IPS-20b (cell line): ENCODE data around the gene TEDC2.
A peak's percentile ranks its signal among the peaks of the same experiment; 100 is the strongest.

Experiments
- H3K27ac ChIP-seq: one replicate; pipeline ENCODE4 v1.5.1; 2013; ENCODE audit warnings: low read length
- H3K27me3 ChIP-seq: 2 replicates; pipeline ENCODE4 v1.6.1; 2013; ENCODE audit warnings: mild to moderate bottlenecking, low read length, inconsistent platforms; ENCODE audit not compliant: insufficient read depth
- H3K36me3 ChIP-seq: 2 replicates; pipeline ENCODE4 v1.6.1; 2013; ENCODE audit warnings: low read depth, mild to moderate bottlenecking, inconsistent platforms, low read length, moderate library complexity; ENCODE audit not compliant: insufficient read depth
- H3K4me1 ChIP-seq: 2 replicates; pipeline ENCODE4 v1.6.1; 2013; ENCODE audit warnings: mild to moderate bottlenecking, control low read depth, inconsistent platforms, low read length, moderate library complexity; ENCODE audit not compliant: insufficient read depth
- H3K4me3 ChIP-seq: 2 replicates; pipeline ENCODE4 v1.5.1; 2013; ENCODE audit warnings: mild to moderate bottlenecking, low read length, inconsistent platforms
- H3K9ac ChIP-seq: 2 replicates; pipeline ENCODE4 v1.6.1; 2013; ENCODE audit warnings: low read depth, mild to moderate bottlenecking, inconsistent platforms, low read length, moderate library complexity
- H3K9me3 ChIP-seq: 2 replicates; pipeline ENCODE4 v1.6.1; 2013; ENCODE audit warnings: mild to moderate bottlenecking, low read depth, low read length, inconsistent platforms; ENCODE audit not compliant: insufficient read depth

Gene TEDC2

GRCh38 chr16:2459647-2460390, at the start of gene TEDC2:
TSS of gene TEDC2 (plus strand) at chr16:2460109. CDS start at chr16:2460145, 36 bp downstream.
- Histone ChIP-seq H3K36me3 (peaks cover 54% of the 10 kb centered on the region), H3K27ac (no peak within 1 kb of the TSS), H3K4me1 (no peaks in the 10 kb centered on the region; the same call in 1 of the 2 replicates), H3K9me3 (no peaks in the 10 kb centered on the region), H3K27me3 (no peaks in the 10 kb centered on the region), H3K9ac (peak within 1 kb of the TSS; percentile 81), H3K4me3 (peak within 1 kb of the TSS; percentile 85)

GRCh38 chr16:2415085-2415484, 44.8 kb upstream of the TEDC2 start:
- H3K9me3 ChIP-seq: no peaks in the 10 kb centered on the region
- H3K27me3 ChIP-seq: no peaks in the 10 kb centered on the region
- no peaks in the 10 kb centered on the region for H3K36me3 ChIP-seq
- H3K4me1 ChIP-seq: no peaks in the 10 kb centered on the region
- no peak overlapping the region for H3K27ac ChIP-seq
- H3K9ac ChIP-seq: no peak overlapping the region
- H3K4me3 ChIP-seq: no peak overlapping the region

GRCh38 chr16:2420035-2420434, 39.9 kb upstream of the TEDC2 start:
- Histone ChIP-seq H3K27me3 (no peaks in the 10 kb centered on the region), H3K9me3 (no peaks in the 10 kb centered on the region), H3K4me3 (no peak overlapping the region), H3K36me3 (no peaks in the 10 kb centered on the region), H3K9ac (no peak overlapping the region), H3K4me1 (no peaks in the 10 kb centered on the region), H3K27ac (no peak overlapping the region)

GRCh38 chr16:2422123-2422867, 37.6 kb upstream of the TEDC2 start:
- no peak overlapping the region for H3K4me3 ChIP-seq
- no peaks in the 10 kb centered on the region for H3K27me3 ChIP-seq
- no peaks in the 10 kb centered on the region for H3K4me1 ChIP-seq
- H3K9ac ChIP-seq: no peak overlapping the region
- no peak overlapping the region for H3K27ac ChIP-seq
- no peaks in the 10 kb centered on the region for H3K36me3 ChIP-seq
- no peaks in the 10 kb centered on the region for H3K9me3 ChIP-seq

GRCh38 chr16:2424061-2425007, 35.6 kb upstream of the TEDC2 start:
- H3K9ac ChIP-seq: no peak overlapping the region
- no peaks in the 10 kb centered on the region for H3K9me3 ChIP-seq
- peaks cover 11% of the 10 kb centered on the region for H3K27me3 ChIP-seq
- no peak overlapping the region for H3K4me3 ChIP-seq
- H3K36me3 ChIP-seq: no peaks in the 10 kb centered on the region
- H3K27ac ChIP-seq: no peak overlapping the region
- H3K4me1 ChIP-seq: no peaks in the 10 kb centered on the region

GRCh38 chr16:2425008-2425518, 34.8 kb upstream of the TEDC2 start:
- H3K36me3 ChIP-seq: no peaks in the 10 kb centered on the region
- no peak overlapping the region for H3K27ac ChIP-seq
- no peak overlapping the region for H3K4me3 ChIP-seq
- H3K9me3 ChIP-seq: no peaks in the 10 kb centered on the region
- peaks cover 11% of the 10 kb centered on the region for H3K27me3 ChIP-seq
- no peak overlapping the region for H3K9ac ChIP-seq
- H3K4me1 ChIP-seq: no peaks in the 10 kb centered on the region; the same call in 1 of the 2 replicates

- Histone ChIP-seq H3K9me3 (no peaks in the 10 kb centered on the region), H3K27ac (no peak overlapping the region), H3K4me1 (peaks cover 8% of the 10 kb centered on the region; the same call in 1 of the 2 replicates), H3K9ac (no peak overlapping the region), H3K4me3 (no peak overlapping the region), H3K36me3 (peaks cover 6% of the 10 kb centered on the region), H3K27me3 (peaks cover 11% of the 10 kb centered on the region)
These were observed 34.0 kb upstream of the TEDC2 start for GRCh38 chr16:2425825-2426430.

GRCh38 chr16:2426941-2427361, 33.0 kb upstream of the TEDC2 start:
- Histone ChIP-seq H3K27ac (no peak overlapping the region), H3K9ac (no peak overlapping the region)

GRCh38 chr16:2427526-2427925, 32.4 kb upstream of the TEDC2 start:
- Histone ChIP-seq H3K9ac (no peak overlapping the region; the same call in 1 of the 2 replicates), H3K27ac (no peak overlapping the region), H3K36me3 (peaks cover 22% of the 10 kb centered on the region)

More at GRCh38 chr16:2426941-2427361, 33.0 kb upstream of the TEDC2 start:
- Histone ChIP-seq H3K4me1 (peaks cover 8% of the 10 kb centered on the region; the same call in 1 of the 2 replicates), H3K9me3 (no peaks in the 10 kb centered on the region), H3K4me3 (no peak overlapping the region), H3K27me3 (peaks cover 11% of the 10 kb centered on the region), H3K36me3 (peaks cover 16% of the 10 kb centered on the region)

GRCh38 chr16:2428051-2428783, 31.7 kb upstream of the TEDC2 start:
- H3K4me1 ChIP-seq: peaks cover 8% of the 10 kb centered on the region; the same call in 1 of the 2 replicates
- H3K4me3 ChIP-seq: peak overlapping the region; percentile 68
- no peaks in the 10 kb centered on the region for H3K9me3 ChIP-seq
- H3K27me3 ChIP-seq: peaks cover 11% of the 10 kb centered on the region
- H3K9ac ChIP-seq: peak overlapping the region; percentile 75
- H3K36me3 ChIP-seq: peaks cover 29% of the 10 kb centered on the region
- peak overlapping the region; percentile 32 for H3K27ac ChIP-seq

More at GRCh38 chr16:2427526-2427925, 32.4 kb upstream of the TEDC2 start:
- H3K4me3 ChIP-seq: no peak overlapping the region
- H3K4me1 ChIP-seq: peaks cover 8% of the 10 kb centered on the region; the same call in 1 of the 2 replicates
- peaks cover 11% of the 10 kb centered on the region for H3K27me3 ChIP-seq
- no peaks in the 10 kb centered on the region for H3K9me3 ChIP-seq
